Measurements from ENCODE around the gene LRRC56. TPM values are rescaled to one million over a fixed set of nuclear protein-coding genes. Genes with fewer than 3 reads are reported as not detected.

The LRRC56 gene
- total and polyA plus RNA-seq, 2 donors (not counting 1 experiment from before 2014, with no cell fraction given): 11.8 to 15.8 TPM

DNA sequence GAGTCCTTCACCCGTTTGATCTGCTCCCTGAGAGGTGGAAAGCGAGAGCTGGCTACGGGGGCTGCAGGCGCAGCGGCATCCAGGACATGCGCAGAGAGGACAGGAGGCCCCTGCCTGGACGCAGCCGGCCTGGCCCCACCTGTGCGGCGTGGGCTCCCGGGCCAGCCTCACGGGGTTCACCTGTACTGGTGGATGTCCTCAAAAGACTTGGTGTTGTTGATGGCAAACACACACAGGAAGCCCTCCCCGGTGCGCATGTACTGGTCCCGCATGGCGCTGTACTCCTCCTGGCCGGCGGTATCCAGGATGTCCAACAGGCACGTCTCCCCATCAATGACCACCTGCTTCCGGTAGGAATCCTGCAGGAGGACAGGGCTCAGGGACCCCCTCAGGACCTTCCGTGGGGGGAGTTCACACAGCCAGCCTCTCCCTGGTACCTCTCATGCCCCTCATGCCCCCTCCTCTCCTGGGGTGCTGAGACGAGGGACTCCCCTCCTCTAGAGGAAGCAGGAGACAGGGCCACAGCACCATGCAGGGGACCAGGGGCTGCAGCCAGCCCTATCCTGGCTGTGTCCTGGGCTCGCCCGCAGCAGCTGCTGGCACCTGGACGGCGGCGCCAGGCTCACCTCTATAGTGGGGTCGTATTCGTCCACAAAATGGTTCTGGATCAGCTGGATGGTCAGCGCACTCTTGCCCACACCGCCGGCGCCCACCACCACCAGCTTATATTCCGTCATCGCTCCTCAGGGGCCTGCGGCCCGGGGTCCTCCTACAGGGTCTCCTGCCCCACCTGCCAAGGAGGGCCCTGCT, 3.5 kb upstream of the LRRC56 start:
- TF ChIP-seq EZH2 (IDR thresholded peaks at IDR 0.05; ENCODE audit: borderline replicate concordance, insufficient read depth, low read depth, low read length, poor library complexity, severe bottlenecking): no peak
- TF ChIP-seq, protein P1, sequence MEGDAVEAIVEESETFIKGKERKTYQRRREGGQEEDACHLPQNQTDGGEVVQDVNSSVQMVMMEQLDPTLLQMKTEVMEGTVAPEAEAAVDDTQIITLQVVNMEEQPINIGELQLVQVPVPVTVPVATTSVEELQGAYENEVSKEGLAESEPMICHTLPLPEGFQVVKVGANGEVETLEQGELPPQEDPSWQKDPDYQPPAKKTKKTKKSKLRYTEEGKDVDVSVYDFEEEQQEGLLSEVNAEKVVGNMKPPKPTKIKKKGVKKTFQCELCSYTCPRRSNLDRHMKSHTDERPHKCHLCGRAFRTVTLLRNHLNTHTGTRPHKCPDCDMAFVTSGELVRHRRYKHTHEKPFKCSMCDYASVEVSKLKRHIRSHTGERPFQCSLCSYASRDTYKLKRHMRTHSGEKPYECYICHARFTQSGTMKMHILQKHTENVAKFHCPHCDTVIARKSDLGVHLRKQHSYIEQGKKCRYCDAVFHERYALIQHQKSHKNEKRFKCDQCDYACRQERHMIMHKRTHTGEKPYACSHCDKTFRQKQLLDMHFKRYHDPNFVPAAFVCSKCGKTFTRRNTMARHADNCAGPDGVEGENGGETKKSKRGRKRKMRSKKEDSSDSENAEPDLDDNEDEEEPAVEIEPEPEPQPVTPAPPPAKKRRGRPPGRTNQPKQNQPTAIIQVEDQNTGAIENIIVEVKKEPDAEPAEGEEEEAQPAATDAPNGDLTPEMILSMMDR (IDR thresholded peaks at IDR 0.05): no peak
- 96% methylated on average over 36 of the region's 37 CpGs for WGBS (ENCODE audit: insufficient coverage)
- no peaks in the 10 kb centered on the region for H3K27me3 ChIP-seq (replicated peaks in 1 of 4; ENCODE audit: control extremely low read depth in 1 of 4, control insufficient read depth in 3 of 4, insufficient read depth in 4 of 4, low read length in 3 of 4)
- Mint-ChIP-seq H3K27me3 (no peaks in the 10 kb centered on the region), H3K4me3 (peak overlapping the region; percentile 74), H3K9me3 (ENCODE audit: insufficient read depth) (no peaks in the 10 kb centered on the region), H3K4me1 (peaks cover 20% of the 10 kb centered on the region), H3K27ac (no peak overlapping the region)
- peak overlapping the region; percentile 99 for H3K4me2 ChIP-seq (replicated peaks; ENCODE audit: low read depth, low read length, poor library complexity, severe bottlenecking)
- peak overlapping the region in 2 of 5 experiments; percentile 67 to 72 for H3K4me3 ChIP-seq (ENCODE audit: control extremely low read depth in 1 of 5, extremely low read depth in 1 of 5, insufficient read depth in 1 of 5, low read depth in 2 of 5, low read length in 4 of 5)
- no peaks in the 10 kb centered on the region for H3K9me3 ChIP-seq (ENCODE audit: control extremely low read depth in 1 of 3, control insufficient read depth in 2 of 3, insufficient read depth in 1 of 3, low read length in 2 of 3)
- ATAC-seq (ENCODE audit: low read depth) (no peak), DNase-seq (no peak)
- CTCF ChIA-PET: interaction anchor here (0.7 to 2.2 kb wide), 2 partner anchors 11 to 15 kb away, joined by 3 to 6 read pairs; no protein-coding TSS in a partner anchor
- POLR2A ChIA-PET: interaction anchor here (0.6 kb wide), 1 partner anchor 241 kb away, joined by 3 read pairs; no protein-coding TSS in a partner anchor
- no peak overlapping the region for H3K9ac ChIP-seq (ENCODE audit: low read length)
- H2AFZ ChIP-seq (ENCODE audit: insufficient read depth, low read depth, low read length, poor library complexity, severe bottlenecking): no peak overlapping the region
- peaks cover 0 to 25% of the 10 kb centered on the region in 2 experiments for H3K36me3 ChIP-seq (replicated peaks in 1 of 2; ENCODE audit: control extremely low read depth in 1 of 2, control insufficient read depth in 1 of 2, extremely low read depth in 1 of 2, insufficient read depth in 2 of 2, low read length in 1 of 2)
- H3K27ac ChIP-seq (ENCODE audit: low read length in 2 of 2): no peak overlapping the region
- intact Hi-C loops (cut with micrococcal nuclease): no loop called here
- peaks cover 17 to 35% of the 10 kb centered on the region in 2 donors for H3K4me1 ChIP-seq (ENCODE audit: control insufficient read depth in 2 of 2, insufficient read depth in 2 of 2, low read length in 2 of 2)
- peaks cover 36% of the 10 kb centered on the region for H4K20me1 ChIP-seq (ENCODE audit: control insufficient read depth, insufficient read depth, low read length, poor library complexity, severe bottlenecking)
- peaks cover 27% of the 10 kb centered on the region for H3K79me2 ChIP-seq (ENCODE audit: control insufficient read depth, insufficient read depth, low read length)

All from B cell (primary cell).